22Rv1 (cell line): ENCODE measurements around the gene RARRES2.

Experiments
- H3K27ac ChIP-seq: fragments of 450-650 bp; 2 replicates; pipeline ENCODE4 v1.5.1; 2017
- CTCF ChIP-seq: fragments of 450-650 bp; IDR thresholded peaks from 2 replicates; pipeline ENCODE4 v1.5.1; 2017; ENCODE audit warnings: mild to moderate bottlenecking
- ZFX ChIP-seq: fragments of 450-650 bp; IDR thresholded peaks from 2 replicates; pipeline ENCODE4 v1.6.1; 2017; ENCODE audit warnings: antibody characterized with exemption, borderline replicate concordance

RARRES2 gene

GRCh38 chr7:150329331-150330120 is 11.9 kb downstream of the RARRES2 start:
- TF ChIP-seq ZFX (no peak), CTCF (no peak)
- H3K27ac ChIP-seq, result no peak overlapping the region

GRCh38 chr7:150327308-150327707 is 14.1 kb downstream of the RARRES2 start:
- TF ChIP-seq CTCF (no peak), ZFX (no peak)
- H3K27ac ChIP-seq, result no peak overlapping the region

GRCh38 chr7:150326657-150327268 is 14.7 kb downstream of the RARRES2 start:
- no peak for TF ChIP-seq CTCF
- TF ChIP-seq ZFX, result no peak

GRCh38 chr7:150325901-150326300 is 15.5 kb downstream of the RARRES2 start:
- TF ChIP-seq CTCF (no peak), ZFX (no peak)
- no peak overlapping the region for H3K27ac ChIP-seq

More at GRCh38 chr7:150326657-150327268, 14.7 kb downstream of the RARRES2 start:
- H3K27ac ChIP-seq, result no peak overlapping the region

- peak overlapping the region; percentile 91; the same call in 1 of the 2 replicates for H3K27ac ChIP-seq
- TF ChIP-seq ZFX (no peak), CTCF (no peak)
Measured at GRCh38 chr7:150325110-150325611, 16.3 kb downstream of the RARRES2 start.

- peak overlapping the region; percentile 91 for H3K27ac ChIP-seq
- TF ChIP-seq ZFX, result no peak
- no peak for TF ChIP-seq CTCF
Measured at GRCh38 chr7:150324373-150324961, 17.0 kb downstream of the RARRES2 start.
